PC-9 (cell line): ENCODE measurements around the gene FOXN3.

Experiments used
- CTCF ChIP-seq: fragments of 200-600 bp; sonication (generic); conservative IDR thresholded peaks from 2 replicates; pipeline ENCODE4 v1.6.1; 2017; ENCODE audit warnings: mixed run types, antibody characterized with exemption, mild to moderate bottlenecking, moderate library complexity
- EZH2 ChIP-seq: fragments of 200-600 bp; sonication (generic); IDR thresholded peaks from 2 replicates; pipeline ENCODE4 v1.8.0; 2017; ENCODE audit warnings: antibody characterized with exemption, low read depth

- TF ChIP-seq CTCF, result no peak
- no peak for TF ChIP-seq EZH2
Measured at GRCh38 chr14:89310211-89310610, 106.8 kb downstream of the FOXN3 start.
